ENCODE data around the gene NOC2L. TPM values are rescaled to one million over a fixed set of nuclear protein-coding genes. Genes with fewer than 3 reads are reported as not detected.

The NOC2L gene
- total and polyA plus RNA-seq, 9 of the 15 experiments (the other 6 are each of a cell fraction or from before 2014, with no cell fraction given), result 4.0 to 410 (median 200) TPM

GRCh38 chr1:907611-908451, 51.2 kb downstream of the NOC2L start:
- ChIA-PET CTCF (ENCODE audit: low intra/inter-chr PET ratio) (interaction anchor here (0.6 kb wide), 1 partner anchor 155 kb away, joined by 3 read pairs; no protein-coding TSS in a partner anchor), POLR2A (interaction anchor here (0.6 kb wide), 1 partner anchor 18 kb away, joined by 3 read pairs; no protein-coding TSS in a partner anchor)
- Histone ChIP-seq H3K27ac (ENCODE audit: extremely low read depth, low read depth, low read length) (no peak overlapping the region), H3K4me3 (no peak overlapping the region), H2AFZ (ENCODE audit: low read depth, low read length) (no peak overlapping the region), H3K79me2 (ENCODE audit: control insufficient read depth, insufficient read depth, low read length) (no peaks in the 10 kb centered on the region), H3K9ac (ENCODE audit: insufficient read depth in 1 of 2, low read depth in 2 of 2, low read length in 2 of 2) (0 out of 4 replicates have a peak overlapping the region, but pooled peaks of 1 of the 2 experiments have one; percentile 12), H3K4me1 (replicated peaks in 1 of 2; ENCODE audit: control insufficient read depth in 2 of 2, insufficient read depth in 2 of 2, low read length in 2 of 2) (peaks cover 19 to 67% of the 10 kb centered on the region in 2 experiments), H3K36me3 (ENCODE audit: control insufficient read depth, insufficient read depth, low read length) (no peaks in the 10 kb centered on the region), H4K20me1 (replicated peaks; ENCODE audit: control insufficient read depth, insufficient read depth, low read length) (peaks cover 12% of the 10 kb centered on the region), H3K4me2 (ENCODE audit: insufficient read depth, low read length) (no peak overlapping the region), H3K27me3 (ENCODE audit: control insufficient read depth in 2 of 2, insufficient read depth in 2 of 2, low read length in 2 of 2) (no peaks in the 10 kb centered on the region), H3K9me3 (replicated peaks; ENCODE audit: control insufficient read depth, insufficient read depth, low read depth, low read length) (no peaks in the 10 kb centered on the region), H3K9me1 (ENCODE audit: control insufficient read depth, insufficient read depth, low read length) (no peaks in the 10 kb centered on the region)
- no peak for ATAC-seq
- in situ Hi-C loops (cut with MboI), result no loop called here
- 78% methylated on average over 17 of the region's 17 CpGs for WGBS (ENCODE audit: insufficient coverage, low coverage, missing lambda C conversion rate)
- TF ChIP-seq RBBP5 (IDR thresholded peaks at IDR 0.05; ENCODE audit: borderline replicate concordance, insufficient read depth, low read length, poor library complexity, severe bottlenecking), result no peak
- TF ChIP-seq, protein P1, sequence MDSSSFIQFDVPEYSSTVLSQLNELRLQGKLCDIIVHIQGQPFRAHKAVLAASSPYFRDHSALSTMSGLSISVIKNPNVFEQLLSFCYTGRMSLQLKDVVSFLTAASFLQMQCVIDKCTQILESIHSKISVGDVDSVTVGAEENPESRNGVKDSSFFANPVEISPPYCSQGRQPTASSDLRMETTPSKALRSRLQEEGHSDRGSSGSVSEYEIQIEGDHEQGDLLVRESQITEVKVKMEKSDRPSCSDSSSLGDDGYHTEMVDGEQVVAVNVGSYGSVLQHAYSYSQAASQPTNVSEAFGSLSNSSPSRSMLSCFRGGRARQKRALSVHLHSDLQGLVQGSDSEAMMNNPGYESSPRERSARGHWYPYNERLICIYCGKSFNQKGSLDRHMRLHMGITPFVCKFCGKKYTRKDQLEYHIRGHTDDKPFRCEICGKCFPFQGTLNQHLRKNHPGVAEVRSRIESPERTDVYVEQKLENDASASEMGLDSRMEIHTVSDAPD (CRISPR knock-in tag; IDR thresholded peaks at IDR 0.05), result no peak
- 0 out of 2 replicates have a peak, but pooled peaks have one; percentile 24 for TF ChIP-seq POLR2G (IDR thresholded peaks at IDR 0.05; ENCODE audit: low read depth, low read length)
- TF ChIP-seq PATZ1 (CRISPR knock-in tag; IDR thresholded peaks at IDR 0.05; ENCODE audit: borderline replicate concordance), result no peak
- DNase-seq (ENCODE audit: extremely low read depth in 1 of 4, low spot score in 3 of 4), result no peak
- intact Hi-C loops (cut with micrococcal nuclease), result no loop called here
- no TSS peak for BruUV-seq (replicated peaks)
- FAIRE-seq, result no peak
